HG03064 (cell line): ENCODE measurements around the gene ARSB.
A peak's percentile ranks its signal among the peaks of the same experiment; 100 is the strongest.
"Not testable (repeated sequence)": the region's sequence is repeated elsewhere in the genome, so short reads cannot be mapped to it uniquely, and the experiment has no call there.

ENCODE experiments used
- ATAC-seq: cut with Tn5 transposase; IDR thresholded peaks from one replicate; pipeline ENCODE4 v1.9.1; 2021; ENCODE audit warnings: low read depth; ENCODE audit not compliant: unreplicated experiment

The ARSB gene

DNA sequence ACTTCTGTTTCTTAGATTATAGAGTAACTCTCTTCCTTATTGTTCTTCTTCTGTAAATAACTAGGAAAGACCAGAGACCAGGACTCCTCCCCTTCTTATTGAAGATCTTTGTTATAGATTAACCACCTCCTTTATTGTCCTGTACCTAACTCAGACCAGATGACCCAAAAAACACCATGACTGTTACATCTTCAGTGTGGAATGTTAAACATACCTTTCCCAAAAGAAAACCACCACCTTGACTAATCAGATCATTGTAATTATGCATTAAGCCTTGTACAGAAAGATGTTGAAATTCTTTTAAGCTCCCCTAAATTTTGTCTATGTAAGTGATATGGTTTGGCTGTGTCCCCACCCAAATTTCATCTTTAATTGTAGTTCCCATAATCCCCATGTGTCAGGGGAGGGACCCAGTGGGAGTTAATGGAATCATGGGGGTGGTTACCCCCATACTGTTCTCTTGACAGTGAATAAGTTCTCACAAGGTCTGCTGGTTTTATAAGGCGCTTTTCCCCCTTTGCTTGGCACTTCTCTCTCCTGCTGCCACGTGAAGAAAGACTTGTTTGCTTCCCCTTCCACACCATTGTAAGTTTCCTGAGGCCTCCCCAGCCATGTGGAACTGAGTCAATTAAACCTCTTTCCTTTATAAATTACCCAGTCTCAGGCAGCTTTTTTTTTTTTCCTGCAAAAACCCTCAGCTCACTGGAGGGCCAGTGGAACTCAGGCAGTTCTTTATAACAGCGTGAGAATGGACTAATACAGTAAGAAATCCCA is 26.3 kb downstream of the ARSB start:
- ATAC-seq: no peak

DNA sequence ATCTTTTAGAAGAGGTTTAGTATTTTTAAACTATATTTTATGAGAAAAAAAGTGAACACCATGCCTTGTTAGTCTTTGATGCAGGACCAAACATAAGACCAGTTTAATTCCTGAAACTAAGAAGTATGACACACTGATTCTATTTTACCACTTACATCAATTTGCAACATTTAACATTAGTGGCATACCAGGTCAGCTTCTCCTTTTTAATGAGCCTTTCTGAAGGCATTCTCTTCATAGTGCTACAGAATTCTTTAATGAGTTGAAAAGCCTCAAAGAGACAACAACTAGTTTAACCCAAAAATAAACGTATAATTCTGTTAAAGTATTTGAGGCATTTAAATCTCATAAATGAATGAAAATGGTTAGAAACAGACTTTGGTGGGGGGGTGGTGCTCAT is 28.2 kb downstream of the ARSB start:
- no peak for ATAC-seq

DNA sequence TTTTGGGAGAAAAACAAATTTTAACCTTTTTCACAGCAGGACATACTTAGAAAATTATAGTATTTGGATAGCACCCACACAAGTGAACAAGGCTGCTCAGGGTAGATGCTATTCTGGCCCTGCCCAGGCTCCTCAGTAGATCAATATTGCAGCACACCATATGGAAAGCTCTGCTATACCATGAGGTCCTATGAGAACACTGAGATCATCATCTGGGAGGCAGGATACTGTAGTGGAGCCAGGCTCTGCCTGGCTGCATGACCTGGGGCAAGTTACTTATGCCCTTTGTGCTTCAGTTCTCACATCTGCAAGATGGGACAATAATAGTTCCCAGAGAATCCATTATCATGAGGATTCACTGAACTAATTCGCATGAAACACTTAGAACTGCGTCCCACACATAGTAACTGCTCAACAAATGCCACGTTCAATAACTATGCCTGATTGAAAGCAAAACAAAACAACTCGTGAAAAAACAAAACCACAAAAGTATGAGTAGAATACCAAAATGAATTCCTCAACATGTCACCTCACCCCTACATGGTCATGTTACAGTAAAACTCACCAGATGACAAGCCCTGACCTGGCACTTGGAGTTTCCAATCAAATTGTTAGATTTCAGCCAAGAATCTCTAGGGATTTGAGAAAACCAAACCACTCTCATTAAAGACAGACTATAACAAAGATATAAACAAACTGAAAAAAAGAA is 31.9 kb downstream of the ARSB start:
- no peak for ATAC-seq

DNA sequence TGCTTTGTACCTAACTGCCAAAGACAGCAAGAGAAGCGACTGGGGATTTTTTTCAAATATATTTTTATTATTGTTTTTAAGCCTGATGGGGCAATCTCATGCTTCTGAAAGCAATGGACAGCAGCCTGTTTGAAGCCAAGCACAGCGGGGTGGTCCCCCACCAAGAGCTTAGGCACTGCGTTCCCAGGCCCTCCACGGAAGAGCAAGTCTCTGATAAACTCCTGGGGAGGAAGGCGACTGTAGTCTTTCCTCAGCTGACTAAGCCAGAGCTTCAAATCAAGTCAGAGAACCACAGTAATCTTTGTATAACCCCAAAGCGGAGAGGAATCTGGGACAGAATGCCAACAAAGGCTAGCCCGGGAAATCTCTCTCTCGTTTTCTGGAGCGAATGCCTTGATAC is 54.4 kb downstream of the ARSB start:
- no peak for ATAC-seq

DNA sequence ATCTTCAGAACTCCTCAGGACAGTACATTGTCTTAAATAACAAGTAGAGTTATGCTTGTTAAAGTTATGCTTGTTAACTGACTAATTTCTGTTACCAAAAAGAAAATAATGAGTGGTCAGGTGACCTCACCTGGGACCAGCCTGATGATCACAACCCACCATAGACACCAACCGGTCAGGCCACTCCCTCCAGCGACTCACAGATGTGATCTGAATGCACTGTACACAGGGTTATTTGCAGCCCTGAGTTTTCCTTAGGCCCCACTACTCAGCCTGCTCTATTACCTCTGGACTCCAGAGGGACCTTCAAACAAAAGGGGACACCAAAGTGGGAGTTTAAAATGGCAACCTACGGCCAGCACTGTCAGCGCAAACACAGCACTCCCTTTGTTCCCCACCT is 55.3 kb downstream of the ARSB start:
- no peak for ATAC-seq

DNA sequence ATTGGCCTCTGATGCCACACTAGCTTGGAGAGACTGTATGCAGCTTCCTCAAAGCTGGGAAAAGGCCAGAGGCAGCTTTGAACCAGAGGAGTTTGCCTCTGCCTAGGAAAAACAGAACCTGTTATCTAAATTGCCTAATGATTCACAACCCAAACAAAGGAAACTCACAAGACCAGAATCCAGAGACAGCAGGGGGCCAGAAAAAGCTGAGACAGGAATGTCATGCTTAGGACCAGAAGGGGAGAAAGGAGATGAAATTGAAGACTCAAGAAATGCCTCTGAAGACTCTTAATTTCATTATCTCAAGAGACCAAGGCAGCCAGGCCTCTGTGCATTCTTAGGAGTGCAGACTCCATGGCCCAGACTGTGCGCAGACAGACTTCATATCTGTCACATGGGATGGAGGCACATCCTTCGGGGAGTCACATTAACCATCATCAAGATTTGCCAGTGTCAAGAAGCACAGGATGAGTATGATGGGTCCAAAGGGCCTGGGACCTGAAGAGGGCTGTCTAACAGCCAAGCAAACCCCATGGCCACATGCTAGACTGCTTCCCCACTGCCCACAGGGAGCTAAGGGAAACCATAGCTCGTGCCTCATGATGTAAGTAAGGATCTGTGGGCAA is 57.3 kb downstream of the ARSB start:
- ATAC-seq: no peak

DNA sequence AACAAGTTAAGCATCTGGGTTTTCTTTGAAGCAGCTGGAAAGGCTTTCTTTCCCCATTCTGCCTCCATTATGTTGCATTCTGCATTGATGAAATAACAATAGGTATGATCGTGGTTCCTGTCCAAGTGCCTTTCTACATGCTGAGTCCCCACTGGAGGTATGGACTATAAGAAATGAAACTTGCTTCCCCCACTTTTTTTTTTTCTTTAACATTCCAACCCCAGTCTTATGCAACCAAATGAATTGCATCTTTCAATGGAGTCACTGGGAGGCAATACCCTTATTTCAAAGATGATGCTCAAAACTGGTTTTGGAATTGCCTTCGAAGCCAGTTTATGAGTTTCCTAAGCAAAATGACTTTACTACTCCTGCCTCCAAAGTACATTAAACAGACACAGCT is 58.9 kb downstream of the ARSB start:
- no peak for ATAC-seq

DNA sequence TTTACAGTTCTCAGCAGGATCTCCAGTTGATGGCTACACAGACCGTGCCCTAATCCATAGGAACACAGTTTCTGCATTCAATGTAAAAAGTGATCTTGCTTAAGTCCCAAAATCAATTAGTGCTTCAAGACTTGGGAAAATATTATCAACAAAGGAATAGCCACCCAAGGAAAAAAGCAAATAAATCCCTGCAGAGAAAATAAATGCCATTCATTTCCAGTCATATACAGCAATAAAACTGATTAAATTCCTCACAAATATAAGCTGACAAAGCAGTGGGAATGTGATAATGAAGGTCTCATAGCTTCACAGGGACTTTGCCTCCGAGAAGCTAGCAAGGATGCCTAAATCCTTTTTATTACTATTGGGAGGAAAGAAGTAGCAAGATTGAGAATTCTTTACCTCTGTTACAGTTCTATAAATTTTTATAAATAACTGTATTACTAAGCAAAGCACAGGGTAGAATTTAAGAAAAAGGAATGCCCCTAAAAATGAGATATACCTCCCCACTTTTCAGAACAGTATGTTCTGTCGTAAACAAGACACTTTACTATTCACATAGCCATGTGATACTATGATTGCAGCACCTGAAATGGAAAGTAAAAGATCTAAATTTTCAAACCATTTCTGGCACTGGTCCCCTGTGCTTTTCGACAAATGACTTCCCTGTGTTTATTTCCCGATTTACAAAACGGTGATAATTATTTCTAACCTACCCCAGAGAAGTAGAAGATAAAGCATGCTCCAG is 59.8 kb downstream of the ARSB start:
- no peak for ATAC-seq

DNA sequence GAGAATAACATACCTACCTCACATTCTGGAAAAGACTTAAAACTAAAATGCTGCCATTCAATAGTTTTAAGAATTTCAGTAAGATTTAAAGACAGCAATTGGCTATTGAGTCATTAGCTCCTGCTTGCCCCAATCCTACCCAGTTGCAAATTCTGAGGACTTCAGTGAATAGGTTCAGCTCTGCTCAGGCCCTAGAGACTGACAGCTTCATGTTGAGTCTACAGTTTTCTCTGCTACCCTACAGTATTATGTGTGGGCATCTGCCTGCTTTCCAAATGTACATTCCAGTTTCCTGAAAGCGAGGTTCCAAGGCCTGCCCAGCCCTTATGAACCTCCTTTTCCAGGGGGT is 61.5 kb downstream of the ARSB start:
- no peak for ATAC-seq

DNA sequence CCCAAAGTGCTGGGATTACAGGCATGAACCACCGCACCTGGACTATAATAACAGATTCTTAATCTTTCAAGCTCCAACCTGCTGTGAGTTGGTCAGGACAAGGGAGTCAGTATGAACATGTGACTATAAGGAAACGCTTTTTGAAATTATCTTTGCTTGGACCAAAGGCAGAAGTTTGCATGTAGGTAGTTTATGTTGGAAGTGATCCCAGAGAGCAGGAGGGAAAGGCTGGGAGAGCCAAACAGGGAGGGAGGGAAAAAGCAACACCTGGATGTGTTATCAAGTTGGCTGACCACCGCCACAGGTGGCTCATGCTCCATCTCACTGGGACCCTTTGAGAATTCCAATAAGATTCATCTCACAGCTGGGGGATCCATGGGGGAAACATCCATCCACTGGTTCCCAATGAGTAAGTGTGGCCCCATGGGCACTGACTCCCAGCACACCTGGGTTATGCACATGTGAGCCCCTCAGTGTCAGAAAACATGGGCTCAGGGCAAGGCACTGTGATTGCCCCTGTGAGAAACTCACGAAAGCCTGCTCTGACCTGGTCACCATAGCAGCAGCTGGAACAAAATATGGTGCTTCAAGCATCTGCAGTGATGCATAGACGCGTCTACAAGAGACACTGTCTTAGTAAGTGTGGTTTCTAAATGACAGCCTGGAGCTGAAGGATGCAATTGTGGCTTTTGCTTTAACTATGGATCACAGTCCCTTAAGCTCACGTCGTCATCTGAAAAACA is 62.1 kb downstream of the ARSB start:
- ATAC-seq: peak; percentile 83

DNA sequence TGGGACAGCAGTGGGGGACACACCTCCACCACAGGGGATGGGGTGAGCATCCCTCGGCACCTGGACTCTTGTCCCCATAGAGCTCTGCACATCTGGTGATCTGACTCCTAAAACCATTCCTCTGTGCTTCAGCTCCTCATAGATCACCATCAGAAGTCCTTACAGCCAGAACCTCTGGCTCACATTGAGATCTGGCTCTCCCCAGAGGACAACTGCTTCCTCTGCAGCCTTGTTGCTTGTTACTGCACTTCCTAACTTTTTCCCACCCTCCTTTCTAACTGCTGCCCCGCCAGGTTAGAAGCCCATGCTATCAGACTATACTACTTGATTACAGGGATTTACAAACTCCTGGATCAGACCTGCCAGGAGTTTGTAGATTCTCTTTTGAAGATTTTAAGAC is 64.5 kb downstream of the ARSB start:
- ATAC-seq: no peak

DNA sequence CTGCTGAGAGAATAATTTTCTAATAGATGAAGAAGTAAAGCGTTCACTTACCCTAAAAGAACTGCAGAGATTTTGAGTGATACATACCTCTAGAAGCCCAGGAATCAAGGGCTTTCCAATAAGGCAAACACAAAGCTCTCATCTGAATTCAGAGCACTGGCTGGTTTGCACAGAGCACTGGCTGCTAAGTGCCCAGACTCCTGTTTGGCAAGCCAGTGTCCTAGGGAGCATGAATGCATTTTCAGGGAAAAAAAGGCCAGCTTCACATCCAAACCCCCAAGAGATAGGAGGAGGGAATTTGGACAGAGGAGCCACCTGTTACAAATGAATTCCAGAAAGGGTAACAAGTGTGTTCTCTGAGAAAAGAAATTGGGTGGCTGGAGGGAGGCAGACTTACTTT is 65.3 kb downstream of the ARSB start:
- ATAC-seq: no peak

DNA sequence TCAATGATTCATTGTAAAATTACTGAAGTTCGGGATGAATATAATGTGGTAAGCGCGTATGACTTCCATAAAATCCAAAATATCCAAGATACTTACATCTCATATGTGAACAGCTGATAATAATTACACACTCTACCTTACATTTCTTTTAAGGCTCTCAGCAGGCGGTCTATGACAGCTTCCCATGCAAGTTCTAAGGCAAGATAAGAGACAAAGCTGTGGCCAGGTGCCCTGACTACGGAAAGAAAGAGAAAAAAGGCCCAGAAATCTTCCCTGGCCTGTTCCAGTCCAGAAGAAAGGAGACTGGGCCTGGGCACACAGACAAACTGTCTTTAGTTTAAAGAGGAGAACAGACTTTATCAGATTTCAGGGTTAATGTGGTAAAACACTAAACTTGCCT is 69.1 kb downstream of the ARSB start:
- ATAC-seq: no peak

DNA sequence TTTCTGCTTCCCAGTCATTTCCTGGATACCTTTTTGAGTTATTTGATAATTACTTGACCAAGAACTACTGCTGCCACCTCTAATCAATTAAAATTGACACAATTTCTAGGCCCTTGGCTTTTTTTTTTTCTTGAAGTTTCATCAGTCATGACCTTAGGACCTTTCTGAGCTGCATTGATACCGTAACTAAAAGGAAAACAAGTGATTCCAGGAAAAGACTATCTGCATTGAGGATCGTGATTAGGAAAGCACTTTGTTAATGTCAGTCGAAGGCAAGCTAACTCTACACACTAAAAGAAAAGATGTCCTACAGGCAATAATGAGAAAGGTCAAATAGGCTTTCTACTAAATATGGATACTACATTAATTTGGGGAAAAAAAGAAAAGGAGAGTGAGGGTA is 69.9 kb downstream of the ARSB start:
- ATAC-seq: no peak

DNA sequence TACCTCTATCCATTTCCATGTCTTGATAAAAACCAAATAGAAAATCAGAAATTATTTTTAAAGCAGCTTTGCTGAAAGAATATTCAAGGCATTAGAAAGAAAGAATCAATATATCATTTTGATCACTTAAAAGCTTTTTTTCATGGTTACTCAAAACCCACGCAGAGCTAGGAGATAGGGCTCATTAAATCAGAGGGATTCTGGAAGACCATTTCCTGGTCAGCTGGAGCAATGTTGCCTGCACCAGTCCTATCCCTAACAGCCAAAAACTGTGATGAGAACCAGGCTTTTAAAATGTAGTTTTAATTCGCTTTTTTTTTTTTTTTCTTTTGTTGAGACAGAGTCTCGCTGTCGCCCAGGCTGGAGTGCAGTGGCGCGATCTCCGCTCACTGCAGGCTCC is 72.3 kb downstream of the ARSB start:
- no peak for ATAC-seq

DNA sequence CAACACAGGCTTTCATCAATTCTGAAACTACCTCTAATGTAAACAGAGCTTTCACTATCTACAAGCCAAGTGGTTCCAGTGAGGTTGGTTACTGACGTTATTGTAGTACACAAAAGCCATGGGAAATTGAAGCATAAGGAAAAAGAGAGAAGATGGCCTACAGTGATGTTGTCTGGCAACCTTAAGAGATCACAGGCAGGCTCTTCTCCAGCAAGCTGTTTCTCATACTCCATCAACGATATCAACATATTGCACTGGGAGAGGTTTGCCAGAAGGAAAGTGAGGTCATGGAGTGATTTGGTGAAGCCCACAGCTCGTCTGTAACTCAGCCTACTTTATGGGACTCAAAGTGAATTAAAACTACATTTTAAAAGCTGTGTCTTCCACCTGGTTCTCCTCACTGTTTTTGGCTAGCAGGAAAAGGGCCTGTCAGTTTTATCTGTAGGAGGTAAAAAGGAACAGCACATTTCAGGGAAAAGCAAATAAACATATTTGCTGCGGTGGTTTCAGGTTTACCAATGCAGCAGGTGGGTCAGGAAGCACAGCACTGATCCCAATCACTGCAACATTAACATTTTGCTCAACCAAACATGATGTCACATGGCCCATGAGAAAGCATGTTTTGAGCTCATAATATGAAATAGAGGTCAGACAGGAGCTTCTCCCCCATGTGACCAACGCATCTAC is 72.9 kb downstream of the ARSB start:
- ATAC-seq: no peak

DNA sequence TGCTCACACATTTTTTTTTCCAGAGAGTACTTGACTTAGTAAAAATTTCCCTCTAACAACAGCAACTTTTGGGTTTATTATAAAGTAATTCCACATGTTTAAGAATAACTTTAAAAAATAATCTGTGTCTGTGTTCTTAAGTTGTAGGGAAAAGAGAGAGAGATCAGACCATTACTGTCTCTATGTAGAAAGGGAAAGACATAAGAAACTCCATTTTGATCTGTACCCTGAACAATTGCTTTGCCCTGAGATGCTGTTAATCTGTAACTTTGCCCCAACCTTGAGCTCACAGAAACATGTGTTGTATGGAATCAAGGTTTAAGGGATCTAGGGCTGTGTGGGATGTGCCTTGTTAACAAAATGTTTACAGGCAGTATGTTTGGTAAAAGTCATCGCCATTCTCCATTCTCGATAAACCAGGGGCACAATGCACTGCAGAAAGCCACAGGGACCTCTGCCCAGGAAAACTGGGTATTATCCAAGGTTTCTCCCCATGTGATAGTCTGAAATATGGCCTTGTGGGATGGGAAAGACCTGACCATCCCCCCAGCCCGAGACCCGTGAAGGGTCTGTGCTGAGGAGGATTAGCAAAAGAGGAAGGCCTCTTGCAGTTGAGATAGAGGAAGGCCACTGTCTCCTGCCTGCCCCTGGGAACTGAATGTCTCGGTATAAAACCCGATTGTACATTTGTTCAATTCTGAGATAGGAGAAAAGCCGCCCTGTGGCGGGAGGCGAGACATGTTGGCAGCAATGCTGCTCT is 75.7 kb downstream of the ARSB start:
- not testable (repeated sequence) for ATAC-seq

DNA sequence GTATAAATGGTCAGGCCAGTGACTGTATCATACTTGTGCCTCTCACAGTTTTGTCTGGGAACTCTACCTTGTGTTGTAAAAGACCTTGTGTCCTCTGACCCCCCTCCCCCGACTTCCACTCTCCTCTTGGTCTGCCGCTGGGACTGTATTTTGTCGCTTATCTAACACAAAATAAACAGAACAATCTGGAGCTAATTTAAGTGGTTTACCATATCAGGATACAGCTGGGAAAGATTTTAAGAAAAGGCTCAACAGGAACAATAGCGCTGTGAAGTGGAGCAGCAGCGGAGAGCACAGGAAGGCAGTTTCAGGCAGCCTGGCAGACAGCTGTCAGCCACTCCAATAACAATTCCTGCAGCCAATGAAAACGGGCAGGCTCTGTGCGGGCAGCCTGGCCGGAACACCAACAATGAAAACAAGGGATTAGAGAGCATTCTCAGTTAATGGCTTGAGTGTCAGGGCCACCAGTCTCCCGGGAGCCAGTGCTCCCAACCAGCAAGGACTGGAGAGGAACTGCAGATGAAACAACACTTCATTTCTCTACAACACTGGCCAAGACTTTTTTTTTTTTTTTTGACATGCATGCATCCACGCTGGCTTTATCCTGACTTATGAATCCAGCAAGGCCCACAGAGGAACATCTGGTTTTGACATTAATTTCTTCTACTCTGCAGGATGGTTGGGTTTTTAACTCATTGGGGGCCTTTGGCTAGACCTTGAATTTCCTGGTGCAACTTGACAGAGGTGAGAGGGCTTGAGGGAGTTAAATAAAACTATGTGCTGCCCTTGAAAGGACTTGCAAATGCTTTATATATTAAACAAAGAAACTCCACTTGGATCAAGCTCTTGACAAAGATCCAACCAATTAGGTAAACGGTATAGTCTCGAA is 76.7 kb downstream of the ARSB start:
- ATAC-seq: no peak
